Placental pericyte (primary cell): Measurements from ENCODE around the gene ASTE1. TPM values are rescaled to one million over a fixed set of nuclear protein-coding genes. Genes with fewer than 3 reads are reported as not detected.

Source experiments
- total RNA-seq: library from RNA; depleted of rRNA; stranded (reverse); fragments of >200 nt; gene quantifications from 2 replicates; pipeline ENCODE4 v1.2.3, GENCODE V29; 2012

The ASTE1 gene, protein sequence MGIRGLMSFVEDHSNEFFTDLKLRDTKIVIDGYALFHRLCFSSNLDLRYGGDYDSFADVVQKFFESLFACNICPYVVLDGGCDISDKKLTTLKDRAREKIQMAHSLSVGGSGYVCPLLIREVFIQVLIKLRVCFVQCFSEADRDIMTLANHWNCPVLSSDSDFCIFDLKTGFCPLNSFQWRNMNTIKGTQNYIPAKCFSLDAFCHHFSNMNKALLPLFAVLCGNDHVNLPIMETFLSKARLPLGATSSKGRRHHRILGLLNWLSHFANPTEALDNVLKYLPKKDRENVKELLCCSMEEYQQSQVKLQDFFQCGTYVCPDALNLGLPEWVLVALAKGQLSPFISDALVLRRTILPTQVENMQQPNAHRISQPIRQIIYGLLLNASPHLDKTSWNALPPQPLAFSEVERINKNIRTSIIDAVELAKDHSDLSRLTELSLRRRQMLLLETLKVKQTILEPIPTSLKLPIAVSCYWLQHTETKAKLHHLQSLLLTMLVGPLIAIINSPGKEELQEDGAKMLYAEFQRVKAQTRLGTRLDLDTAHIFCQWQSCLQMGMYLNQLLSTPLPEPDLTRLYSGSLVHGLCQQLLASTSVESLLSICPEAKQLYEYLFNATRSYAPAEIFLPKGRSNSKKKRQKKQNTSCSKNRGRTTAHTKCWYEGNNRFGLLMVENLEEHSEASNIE
- 4.7 and 6.1 TPM in 2 replicates for total RNA-seq

DNA sequence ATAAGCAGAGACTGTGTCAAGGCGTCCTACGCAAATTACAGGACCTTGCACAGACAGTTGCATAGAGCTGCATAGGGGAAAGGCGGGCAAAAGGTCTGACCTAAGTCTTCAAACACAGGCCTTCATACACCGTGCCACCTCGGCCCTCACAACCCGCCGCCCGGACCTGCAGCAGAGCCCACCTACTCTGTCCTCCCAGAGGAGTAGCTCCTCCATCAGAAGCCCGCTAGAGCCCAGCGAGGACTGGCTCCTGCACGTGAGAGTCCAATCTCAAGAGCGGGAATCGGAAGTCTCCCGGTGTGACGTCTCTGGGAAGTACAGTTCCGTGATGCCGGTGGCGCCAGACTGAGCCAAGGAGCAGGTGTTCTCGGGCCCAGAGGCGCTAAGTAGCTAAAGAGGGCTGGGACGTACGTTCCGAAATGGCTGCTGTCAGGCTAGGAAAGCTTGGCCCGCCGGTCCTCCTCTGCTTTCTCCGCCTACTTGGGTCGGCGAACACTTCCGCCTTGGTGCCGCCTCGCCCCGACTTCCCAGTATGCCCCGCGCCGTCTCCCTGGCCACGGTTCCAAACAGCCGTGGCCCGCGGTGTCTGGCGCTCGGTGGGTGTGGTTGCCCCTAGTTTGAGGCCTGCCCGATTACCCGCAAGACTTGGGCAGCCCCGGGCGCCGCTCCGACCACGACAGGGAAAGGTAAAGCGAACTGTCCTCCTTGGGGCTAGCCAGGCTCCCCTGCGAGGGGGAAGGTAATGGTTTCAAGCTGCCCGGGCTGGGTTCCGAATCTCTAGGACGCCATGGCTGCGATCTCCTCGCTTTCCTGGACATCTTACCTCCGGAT is at the start of gene ASTE1, which contains the start of gene NEK11:
Gene ASTE1 (minus strand): TSS at position 505 of the 831 bp plus-strand sequence. CDS start 1,519 bp downstream, outside the sequence.
Gene NEK11 (plus strand): TSS at position 557 of the 831 bp plus-strand sequence. CDS start 2,832 bp downstream, outside the sequence.

Other genes starting within 250 kb of the ASTE1 start
- 123 and 244 TPM in 2 replicates for gene ATP2C1, start 132.7 kb downstream of the ASTE1 start, total RNA-seq
- 5.7 and 5.9 TPM in 2 replicates for gene NEK11, start 52 bp upstream of the ASTE1 start, total RNA-seq